Transverse colon (tissue), 4 donors: ENCODE results near the gene SF1. TPM values are rescaled to one million over a fixed set of nuclear protein-coding genes. Genes with fewer than 3 reads are reported as not detected.

Source experiments
- DNase-seq: peaks from one replicate; pipeline ENCODE4 v3.0.0-alpha.2; 2019
- H3K27ac ChIP-seq, 4 donors: fragments of 200-600 bp; sonication (generic); 2 replicates each; pipeline ENCODE4 v1.5.1; 2016 to 2018; ENCODE audit warnings: inconsistent platforms in 4 of 4
- H3K27me3 ChIP-seq: fragments of 200-600 bp; sonication (generic); 2 replicates; pipeline ENCODE4 v1.5.1; 2017; ENCODE audit warnings: inconsistent platforms
- H3K36me3 ChIP-seq, 4 donors: fragments of 200-600 bp; sonication (generic); 2 replicates each; pipeline ENCODE4 v1.5.1; 2017 to 2019; ENCODE audit warnings: inconsistent platforms in 4 of 4
- H3K4me1 ChIP-seq, 4 donors: fragments of 200-600 bp; sonication (generic); 2 replicates each; pipeline ENCODE4 v1.5.1; 2017 to 2020; ENCODE audit warnings: inconsistent platforms in 4 of 4
- H3K4me3 ChIP-seq, 4 donors: fragments of 200-600 bp; sonication (generic); 1 replicate in 1 of 4; 2 replicates in 3 of 4; pipeline versions ENCODE4 v1.5.1 to v1.6.1; 2017 to 2019; ENCODE audit warnings: inconsistent platforms in 4 of 4
- H3K9me3 ChIP-seq, 2 donors: fragments of 200-600 bp; sonication (generic); 2 replicates each; pipeline ENCODE4 v1.5.1; 2017 to 2019; ENCODE audit warnings: inconsistent platforms in 2 of 2
- CTCF ChIP-seq, 5 experiments: fragments of 200-600 bp in 3 of 5; fragments of 450-650 bp in 2 of 5; sonication (generic) in 3 of 5; IDR thresholded peaks; 1 replicate in 2 of 5; 2 replicates in 3 of 5; pipeline ENCODE4 v1.5.1; 2016 to 2017; ENCODE audit warnings: antibody characterized with exemption in 5 of 5, inconsistent platforms in 3 of 5, mild to moderate bottlenecking in 2 of 5, moderate library complexity in 1 of 5
- EP300 ChIP-seq: sonication (generic); formaldehyde crosslinking; IDR thresholded peaks from one replicate; pipeline ENCODE4 v1.6.1; 2017; ENCODE audit warnings: antibody characterized with exemption, low read depth
- POLR2A ChIP-seq: fragments of 450-650 bp; IDR thresholded peaks from one replicate; pipeline ENCODE4 v1.6.1; 2016; ENCODE audit warnings: antibody characterized with exemption, mild to moderate bottlenecking, moderate library complexity
- POLR2AphosphoS5 ChIP-seq, 3 donors: sonication (generic); formaldehyde crosslinking; IDR thresholded peaks; one replicate each; pipeline ENCODE4 v1.6.1; 2016; ENCODE audit warnings: antibody characterized with exemption in 3 of 3
- WGBS, 2 donors: methylation state at CpG; one replicate each; pipeline ENCODE4 v1.1.5; 2018; ENCODE audit warnings: low coverage in 1 of 2; 5-methylcytosine and 5-hydroxymethylcytosine counted together
- in situ Hi-C, 4 donors: fragments of 200-750 bp; cut with MboI; loops; one replicate each; pipeline versions ENCODE4 v1.15.0 to v1.15.1; 2017; ENCODE audit warnings: low sequenced_read_pairs in 3 of 4, low pct_ligation_motif_present in 1 of 4, low pct_unique_long_range_greater_than_20kb in 1 of 4
- intact Hi-C: fragments of 100-400 bp; cut with DNase I; formaldehyde crosslinking; loops from one replicate; pipeline ENCODE4 v1.15.1; 2023; ENCODE audit warnings: low total_unique reads
- total RNA-seq, 4 donors: library from RNA; depleted of rRNA; stranded (reverse); fragments of >200 nt; gene quantifications; one replicate each; pipeline ENCODE4 v1.1.0, GENCODE V29; 2016

Gene SF1
- total RNA-seq, 4 donors from 2014 or later = 196 to 458 (median 377) TPM

GRCh38 chr11:64813826-64814225 is 35.5 kb upstream of the SF1 start:
- no peak for DNase-seq
- Histone ChIP-seq H3K36me3 (no peaks in the 10 kb centered on the region), H3K4me1 (peaks cover 7 to 14% (median 10%) of the 10 kb centered on the region in 4 donors), H3K27ac (no peak overlapping the region), H3K9me3 (no peaks in the 10 kb centered on the region), H3K4me3 (no peak overlapping the region), H3K27me3 (no peaks in the 10 kb centered on the region)
- TF ChIP-seq POLR2AphosphoS5 (IDR thresholded peaks at IDR 0.05) = no peak
- no peak for TF ChIP-seq EP300
- no peak for TF ChIP-seq CTCF (IDR thresholded peaks at IDR 0.05)
- TF ChIP-seq POLR2A = no peak
- in situ Hi-C loops = no loop called here
- 91 to 93% methylated on average over 3 to 5 of the region's 5 CpGs for WGBS, 2 donors
- intact Hi-C loops = no loop called here

DNA sequence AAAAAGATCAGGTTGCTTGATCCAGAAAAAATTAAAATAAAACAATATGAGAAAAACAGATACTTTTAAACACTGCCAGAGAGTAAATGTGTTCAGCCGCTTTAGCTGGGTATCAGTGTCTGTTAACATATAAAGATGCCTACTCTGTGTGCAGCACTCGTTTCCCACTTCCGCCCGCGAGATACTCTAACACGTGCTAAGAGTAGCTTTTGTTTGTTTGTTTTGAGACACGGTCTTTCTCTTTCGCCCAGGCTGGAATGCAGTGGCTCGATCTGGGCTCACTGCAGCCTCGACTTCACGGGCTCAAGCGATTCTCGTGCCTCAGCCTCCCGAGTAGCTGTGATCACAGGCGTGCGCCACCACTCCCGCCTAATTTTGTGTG is 32.5 kb upstream of the SF1 start:
- 47 to 67% methylated on average over 11 to 17 of the region's 17 CpGs for WGBS, 2 donors
- in situ Hi-C loops = no loop called here

GRCh38 chr11:64810271-64810890 is 32.0 kb upstream of the SF1 start, which contains the start of gene MEN1:
TSS of gene MEN1 (minus strand) at chr11:64810551. CDS start at chr11:64810109, 442 bp downstream.
- Histone ChIP-seq H3K27me3 (no peaks in the 10 kb centered on the region), H3K27ac (peak within 1 kb of the TSS; percentile 87 to 92 (median 92)), H3K4me1 (peaks cover 8 to 14% (median 10%) of the 10 kb centered on the region in 4 donors), H3K36me3 (no peaks in the 10 kb centered on the region), H3K4me3 (peak within 1 kb of the TSS; percentile 88 to 99 (median 93)), H3K9me3 (no peaks in the 10 kb centered on the region)
- intact Hi-C loops (no loop called here), in situ Hi-C loops (no loop called here)
- peak; percentile 85 for TF ChIP-seq POLR2A
- peak; percentile 81 to 89 (median 82) for TF ChIP-seq POLR2AphosphoS5 (IDR thresholded peaks at IDR 0.05)
- TF ChIP-seq EP300 = no peak
- WGBS, 2 donors = 2% methylated on average over 8 to 33 of the region's 46 CpGs
- peak; percentile 96 for DNase-seq

More for the DNA sequence above, 32.5 kb upstream of the SF1 start:
- H3K4me1 ChIP-seq = peaks cover 8 to 14% (median 10%) of the 10 kb centered on the region in 4 donors
- peak; percentile 31 for DNase-seq
- no peaks in the 10 kb centered on the region for H3K36me3 ChIP-seq
- no peak for TF ChIP-seq POLR2A
- no peak for TF ChIP-seq CTCF (IDR thresholded peaks at IDR 0.05)
- TF ChIP-seq POLR2AphosphoS5 (IDR thresholded peaks at IDR 0.05) = no peak
- TF ChIP-seq EP300 = no peak
- peak overlapping the region; percentile 11 to 94 (median 90) for H3K4me3 ChIP-seq
- H3K9me3 ChIP-seq = no peaks in the 10 kb centered on the region
- H3K27me3 ChIP-seq = no peaks in the 10 kb centered on the region
- H3K27ac ChIP-seq = peak overlapping the region; percentile 87 to 92 (median 92)
- intact Hi-C loops = no loop called here

GRCh38 chr11:64809781-64810241 is 31.5 kb upstream of the SF1 start:
- in situ Hi-C loops (no loop called here), intact Hi-C loops (no loop called here)
- TF ChIP-seq EP300 (no peak), POLR2A (no peak), POLR2AphosphoS5 (IDR thresholded peaks at IDR 0.05) (peak in 1 of 3 donors; percentile 7), CTCF (IDR thresholded peaks at IDR 0.05) (no peak)
- peak; percentile 75 for DNase-seq
- H3K27ac ChIP-seq = peak overlapping the region; percentile 87 to 92 (median 92)
- no peaks in the 10 kb centered on the region for H3K9me3 ChIP-seq
- no peaks in the 10 kb centered on the region for H3K36me3 ChIP-seq
- 3 to 20% methylated on average over 2 to 44 of the region's 44 CpGs for WGBS, 2 donors
- H3K4me3 ChIP-seq = peak overlapping the region; percentile 88 to 99 (median 93)
- H3K4me1 ChIP-seq = peaks cover 8 to 14% (median 10%) of the 10 kb centered on the region in 4 donors
- no peaks in the 10 kb centered on the region for H3K27me3 ChIP-seq
